HepG2 (cell line): ENCODE results near the gene CHMP5. TPM values are rescaled to one million over a fixed set of nuclear protein-coding genes. Genes with fewer than 3 reads are reported as not detected.

Experiments
- ATAC-seq: fragments of 200-7000 bp; cut with Tn5 transposase; 3 replicates; pipeline ENCODE4 v1.9.1; 2020; ENCODE audit warnings: mild to moderate bottlenecking, moderate library complexity
- BruUV-seq: library from RNA; stranded (reverse); fragments of 400-500 nt; replicated peaks from 2 replicates; lab custom pipeline; 2021; lab: Mats Ljungman, UMichigan
- CTCF ChIA-PET: fragments of 300-600 bp; formaldehyde crosslinking; extraction: SDS; loops from one replicate; lab custom pipeline; 2021; ENCODE audit warnings: low total read pairs, inconsistent platforms, low intra/inter-chr PET ratio; lab: Yijun Ruan, JAX
- POLR2A ChIA-PET: fragments of 350-600 bp; sonication (Branson Sonifier 250); formaldehyde crosslinking; loops from one replicate; lab custom pipeline; 2020; ENCODE audit warnings: antibody characterized with exemption, inconsistent platforms; lab: Yijun Ruan, JAX
- DNase-seq: peaks from one replicate; pipeline ENCODE4 v3.0.0-alpha.2; 2015; ENCODE audit warnings: low spot score
- FAIRE-seq: peaks from 3 replicates; lab custom pipeline; 2011; peaks lifted over from hg19 to GRCh38; lab: Jason Lieb, UNC
- H2AFZ ChIP-seq: one replicate; pipeline ENCODE4 v1.6.1; 2011; ENCODE audit warnings: low read length, inconsistent platforms
- H3K27ac ChIP-seq: fragments of 300-600 bp; 3 replicates; pipeline ENCODE4 v1.8.0; 2011; ENCODE audit warnings: mixed run types, mild to moderate bottlenecking, mixed read lengths, low read length, inconsistent platforms; ENCODE audit not compliant: insufficient read depth; ENCODE audit errors: extremely low read length
- H3K27me3 ChIP-seq, 2 experiments: fragments of 200-600 bp in 1 of 2; 2 replicates in 1 of 2; 3 replicates in 1 of 2; pipeline versions ENCODE4 v1.6.0 to v1.8.0; 2011; ENCODE audit warnings: low read length in 2 of 2, mild to moderate bottlenecking in 2 of 2, moderate library complexity in 2 of 2, inconsistent platforms in 1 of 2; ENCODE audit not compliant: insufficient read depth in 2 of 2, control insufficient read depth in 1 of 2
- H3K36me3 ChIP-seq, 2 experiments: fragments of 200-600 bp in 1 of 2; replicated peaks in 1 of 2; 2 replicates in 1 of 2; 3 replicates in 1 of 2; pipeline versions ENCODE4 v1.5.1 to v1.8.0; 2011; ENCODE audit warnings: low read length in 2 of 2, inconsistent platforms in 1 of 2; ENCODE audit not compliant: insufficient read depth in 2 of 2, control insufficient read depth in 1 of 2
- H3K4me1 ChIP-seq: 2 replicates; pipeline ENCODE4 v1.5.1; 2012; ENCODE audit warnings: low read length, inconsistent platforms; ENCODE audit not compliant: insufficient read depth
- H3K4me2 ChIP-seq: 2 replicates; pipeline ENCODE4 v1.6.0; 2011; ENCODE audit warnings: low read depth, low read length, inconsistent platforms
- H3K4me3 ChIP-seq, 3 experiments: fragments of 200-600 bp in 1 of 3; sonication (generic), shearing (Covaris generic) in 1 of 3; replicated peaks in 1 of 3; 2 replicates each; pipeline ENCODE4 v1.5.1; 2011 to 2016; ENCODE audit warnings: low read length in 3 of 3, inconsistent platforms in 2 of 3, low read depth in 2 of 3, mild to moderate bottlenecking in 2 of 3, control low read depth in 1 of 3, mixed read lengths in 1 of 3; ENCODE audit not compliant: insufficient read depth in 1 of 3
- H3K79me2 ChIP-seq: one replicate; pipeline ENCODE4 v1.6.1; 2011; ENCODE audit warnings: low read length, inconsistent platforms; ENCODE audit not compliant: insufficient read depth
- H3K9ac ChIP-seq: 2 replicates; pipeline ENCODE4 v1.6.0; 2011; ENCODE audit warnings: mild to moderate bottlenecking, low read depth, low read length, inconsistent platforms; ENCODE audit not compliant: insufficient read depth
- H3K9me3 ChIP-seq: 2 replicates; pipeline ENCODE4 v1.5.1; 2012; ENCODE audit warnings: mild to moderate bottlenecking, low read length
- H4K20me1 ChIP-seq: 2 replicates; pipeline ENCODE4 v1.6.0; 2011; ENCODE audit warnings: inconsistent platforms, mild to moderate bottlenecking, low read length, moderate library complexity; ENCODE audit not compliant: insufficient read depth
- ATF3 ChIP-seq: sonication (generic); formaldehyde crosslinking; IDR thresholded peaks from 2 replicates; pipeline ENCODE4 v1.4.0; 2020; ENCODE audit warnings: missing genetic modification reagents
- CREM ChIP-seq, 2 experiments: sonication (generic) in 1 of 2; formaldehyde crosslinking in 1 of 2; IDR thresholded peaks; 2 replicates each; pipeline versions ENCODE4 v1.4.0 to v1.6.1; 2016 to 2020; ENCODE audit warnings: antibody characterized with exemption in 1 of 2, mild to moderate bottlenecking in 1 of 2, missing genetic modification reagents in 1 of 2
- FOXK1 ChIP-seq: sonication (generic); formaldehyde crosslinking; IDR thresholded peaks from 2 replicates; pipeline ENCODE4 v1.4.0; 2020; ENCODE audit warnings: low read depth, missing genetic modification reagents, borderline replicate concordance
- GTF2F1 ChIP-seq: fragments of 150-350 bp; IDR thresholded peaks from 2 replicates; pipeline ENCODE4 v1.6.1; 2014; ENCODE audit warnings: low read length
- GTF3A ChIP-seq: sonication (generic); formaldehyde crosslinking; conservative IDR thresholded peaks from 2 replicates; pipeline ENCODE4 v1.4.0; 2020; ENCODE audit warnings: mild to moderate bottlenecking, missing genetic modification reagents
- ZBTB1 ChIP-seq: sonication (generic); formaldehyde crosslinking; IDR thresholded peaks from 2 replicates; pipeline ENCODE4 v1.4.0; 2020; ENCODE audit warnings: missing genetic modification reagents, borderline replicate concordance
- ZNF143 ChIP-seq: sonication (generic); formaldehyde crosslinking; IDR thresholded peaks from 2 replicates; pipeline ENCODE4 v1.4.0; 2020; ENCODE audit warnings: missing genetic modification reagents
- ZNF225 ChIP-seq: sonication (generic); formaldehyde crosslinking; IDR thresholded peaks from 2 replicates; pipeline ENCODE4 v1.4.0; 2020; ENCODE audit warnings: mild to moderate bottlenecking, missing genetic modification reagents
- ZNF766 ChIP-seq: sonication (generic); formaldehyde crosslinking; IDR thresholded peaks from 2 replicates; pipeline ENCODE4 v1.5.0; 2020; ENCODE audit warnings: missing genetic modification reagents, borderline replicate concordance
- ZNF768 ChIP-seq: sonication (generic); formaldehyde crosslinking; IDR thresholded peaks from 2 replicates; pipeline ENCODE4 v1.4.0; 2020; ENCODE audit warnings: missing genetic modification reagents
- whole genome bisulfite sequencing: methylation state at CpG from one replicate; pipeline ENCODE4 v1.1.6; 2017; ENCODE audit warnings: low lambda C conversion rate; 5-methylcytosine and 5-hydroxymethylcytosine counted together
- in situ Hi-C: cut with HindIII; loops from 2 replicates; pipeline ENCODE4 v1.10.0; 2017; ENCODE audit warnings: low pct_unique_long_range_greater_than_20kb; ENCODE audit not compliant: extremely low pct_ligation_motif_present
- intact Hi-C: fragments of 100-400 bp; cut with micrococcal nuclease; formaldehyde crosslinking; loops from one replicate; pipeline ENCODE4 v1.10.0; 2022; ENCODE audit not compliant: unreplicated experiment
- polyA plus RNA-seq, 8 experiments: library from polyadenylated mRNA; depleted of rRNA in 3 of 8; stranded (reverse) in 7 of 8; unstranded in 1 of 8; fragments of >200 nt; fragmentation: Illumina TruSeq in 4 of 8; extraction: Trizol in 4 of 8; gene quantifications; 2 replicates each; pipeline versions ENCODE4 v1.2.1 to v1.2.3, GENCODE V29; 2011 to 2016; ENCODE audit warnings: low read depth in 4 of 8, missing spikeins in 1 of 8, mixed read lengths in 1 of 8; ENCODE audit not compliant: insufficient read depth in 1 of 8
- total RNA-seq, 5 experiments: library from RNA; depleted of rRNA; stranded (reverse); fragments of >200 nt; fragmentation: Illumina TruSeq; extraction: Trizol; gene quantifications; 2 replicates each; pipeline ENCODE4 v1.2.3, GENCODE V29; 2016; ENCODE audit warnings: low read depth in 1 of 5

CHMP5 gene
- total and polyA plus RNA-seq, 2 of the 13 experiments (the other 11 are each of a cell fraction or from before 2014, with no cell fraction given): 46.0 to 57.3 TPM

GRCh38 chr9:33288235-33288634 is 23.4 kb downstream of the CHMP5 start:
- WGBS: no CpG with 5 or more reads among the region's 4 CpGs
- Histone ChIP-seq H3K36me3 (peaks cover 0 to 8% of the 10 kb centered on the region in 2 experiments; a peak in 1 of 5 replicates), H4K20me1 (no peaks in the 10 kb centered on the region), H3K9ac (no peak overlapping the region), H3K4me2 (no peak overlapping the region), H3K4me3 (no peak overlapping the region), H3K79me2 (peaks cover 27% of the 10 kb centered on the region), H3K27me3 (no peaks in the 10 kb centered on the region), H3K4me1 (peaks cover 42% of the 10 kb centered on the region), H2AFZ (no peak overlapping the region)
- DNase-seq (no peak), ATAC-seq (no peak), FAIRE-seq (no peak)
- ChIA-PET POLR2A (interaction anchor here (1.6 kb wide), 1 partner anchor 13 kb away, joined by 3 read pairs; no protein-coding TSS in a partner anchor), CTCF (no interaction called here)
- intact Hi-C loops: loop anchor here (5.0 kb wide), 1 partner anchor 34 kb away; no protein-coding TSS in a partner anchor
- in situ Hi-C loops: no loop called here
- BruUV-seq: no TSS peak
- TF ChIP-seq GTF3A (CRISPR knock-in tag) (no peak), ATF3 (CRISPR knock-in tag) (no peak), ZNF766 (no peak), FOXK1 (CRISPR knock-in tag) (no peak), GTF2F1 (no peak), CREM (IDR thresholded peaks at IDR 0.05) (no peak), CREM (CRISPR knock-in tag; IDR thresholded peaks at IDR 0.05) (no peak), ZBTB1 (CRISPR knock-in tag) (no peak), ZNF143 (CRISPR knock-in tag) (no peak), ZNF225 (no peak), ZNF768 (CRISPR knock-in tag) (no peak)
- TF ChIP-seq, all 625 proteins: peak for 0
- H3K27ac ChIP-seq: no peak overlapping the region
- no peaks in the 10 kb centered on the region for H3K9me3 ChIP-seq
